GM20000 (cell line): ENCODE measurements around the gene BMERB1.
A peak's percentile ranks its signal among the peaks of the same experiment; 100 is the strongest.

Experiments
- DNase-seq: peaks from one replicate; pipeline ENCODE4 v3.0.0; 2012; ENCODE audit warnings: low spot score
- CTCF ChIP-seq: IDR thresholded peaks from 2 replicates; pipeline ENCODE4 v1.5.1; 2012; ENCODE audit warnings: mild to moderate bottlenecking, control low read depth; ENCODE audit errors: extremely low read depth, missing control alignments

Gene BMERB1

GRCh38 chr16:15635926-15636325 is 201.5 kb downstream of the BMERB1 start:
- no peak for TF ChIP-seq CTCF
- DNase-seq = no peak

GRCh38 chr16:15636392-15636873 is 202.0 kb downstream of the BMERB1 start:
- TF ChIP-seq CTCF = no peak
- peak; percentile 42 for DNase-seq
